CD4-positive, alpha-beta T cell treated with Interleukin-4 for 1 hour (primary cell): ENCODE data around the gene OSM.
A peak's percentile ranks its signal among the peaks of the same experiment; 100 is the strongest.

Experiments used
- DNase-seq, 2 donors: peaks; one replicate each; pipeline ENCODE4 v3.0.0-alpha.2; 2020 to 2022

Gene OSM

DNA sequence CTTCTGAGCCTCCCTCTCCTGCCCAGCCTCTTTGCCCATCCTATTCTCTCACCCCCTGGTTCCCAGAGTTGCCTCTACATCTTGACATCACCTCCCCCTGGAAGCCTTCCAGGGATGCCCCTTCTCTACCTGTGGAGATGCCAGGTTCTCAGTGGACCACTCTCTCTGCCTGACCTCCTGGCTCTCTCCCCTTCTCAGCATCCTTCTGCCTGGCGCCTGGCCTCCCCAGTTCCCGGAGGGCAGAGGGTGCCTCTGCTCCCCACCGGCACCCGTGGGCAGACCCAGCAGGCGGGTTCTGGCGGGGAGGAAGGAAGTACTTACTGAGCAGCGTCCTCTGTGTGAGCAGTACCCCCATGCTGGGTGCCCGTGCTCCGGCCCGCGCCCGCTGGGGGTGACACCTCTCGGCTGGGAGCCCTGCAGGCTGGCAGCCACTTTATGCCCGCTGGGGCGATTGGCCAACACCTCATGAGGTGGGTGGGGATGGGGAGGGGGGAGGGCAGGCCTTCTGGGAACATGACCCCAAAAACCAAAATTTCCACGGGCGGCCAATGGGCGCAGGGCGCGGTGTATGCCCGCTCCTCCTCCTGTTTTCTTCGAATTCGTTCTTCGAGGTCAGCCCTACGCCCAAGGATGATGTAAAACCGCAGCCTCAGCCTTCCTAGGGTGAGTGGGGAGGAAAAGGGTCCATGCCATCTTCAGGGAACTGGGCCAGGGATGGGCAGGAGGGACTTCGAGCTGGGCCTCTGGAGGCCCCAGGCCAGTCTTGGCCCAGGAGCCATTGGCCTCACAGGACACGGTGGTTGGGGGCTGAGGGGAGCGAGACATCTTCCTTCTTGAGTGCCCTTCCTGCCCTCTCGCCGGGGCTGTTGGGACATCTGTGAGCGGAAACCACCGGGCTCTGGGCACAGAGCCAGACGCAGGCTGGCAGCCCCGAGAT, at the start of gene OSM:
Gene OSM (minus strand): TSS at position 407 of the 937 bp plus-strand sequence. CDS start 52 bp downstream, at position 355.
- DNase-seq = peak; percentile 82 to 83

DNA sequence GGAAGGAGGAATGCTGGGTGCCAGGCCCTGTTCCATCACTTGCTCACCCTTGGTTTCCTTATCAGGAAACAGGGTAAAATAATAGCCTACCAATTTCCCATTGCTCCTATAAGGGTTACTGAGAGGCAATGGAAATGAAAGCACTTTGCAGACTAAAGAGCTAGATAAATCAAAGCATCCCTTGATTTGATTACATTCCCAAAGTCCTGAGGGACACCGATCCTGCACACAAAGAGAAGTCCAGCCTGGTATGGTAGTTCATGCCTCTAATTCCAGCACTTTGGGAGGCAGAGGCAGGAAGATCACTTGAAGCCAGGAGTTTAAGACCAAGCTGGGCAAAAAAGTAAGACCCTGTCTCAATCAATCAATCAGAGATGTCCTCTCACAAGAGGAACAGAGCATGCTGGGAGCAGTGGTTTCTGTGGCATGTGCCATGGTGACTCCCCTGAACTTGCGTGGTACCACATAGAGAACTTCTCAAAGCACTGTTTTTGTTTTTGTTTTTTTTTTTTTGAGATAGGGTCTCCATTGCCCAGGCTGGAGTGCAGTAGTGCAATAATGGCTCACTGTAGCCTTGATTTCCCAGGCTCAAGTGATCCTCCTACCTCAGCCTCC, 49.4 kb upstream of the OSM start:
- DNase-seq = no peak

DNA sequence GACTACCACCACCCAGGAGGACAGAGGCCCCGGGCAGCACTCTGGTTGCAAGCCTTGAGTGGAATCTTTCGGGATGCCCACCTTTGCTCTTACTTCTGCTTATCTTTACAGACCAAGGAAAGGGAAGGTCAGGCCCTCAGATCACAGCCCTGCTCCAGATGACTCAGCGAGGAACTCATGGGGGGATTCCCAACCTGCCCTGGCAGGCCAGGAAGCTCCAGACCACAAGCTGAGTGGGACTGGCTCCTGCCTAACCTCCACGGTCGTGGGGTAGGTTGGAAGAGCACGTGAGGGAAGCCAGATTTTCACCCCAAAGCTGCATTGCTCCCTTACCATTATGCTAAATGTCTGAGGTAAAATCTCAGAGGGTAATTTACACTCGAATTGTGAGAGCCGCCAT, 48.3 kb upstream of the OSM start:
- DNase-seq = peak; percentile 56 to 58

DNA sequence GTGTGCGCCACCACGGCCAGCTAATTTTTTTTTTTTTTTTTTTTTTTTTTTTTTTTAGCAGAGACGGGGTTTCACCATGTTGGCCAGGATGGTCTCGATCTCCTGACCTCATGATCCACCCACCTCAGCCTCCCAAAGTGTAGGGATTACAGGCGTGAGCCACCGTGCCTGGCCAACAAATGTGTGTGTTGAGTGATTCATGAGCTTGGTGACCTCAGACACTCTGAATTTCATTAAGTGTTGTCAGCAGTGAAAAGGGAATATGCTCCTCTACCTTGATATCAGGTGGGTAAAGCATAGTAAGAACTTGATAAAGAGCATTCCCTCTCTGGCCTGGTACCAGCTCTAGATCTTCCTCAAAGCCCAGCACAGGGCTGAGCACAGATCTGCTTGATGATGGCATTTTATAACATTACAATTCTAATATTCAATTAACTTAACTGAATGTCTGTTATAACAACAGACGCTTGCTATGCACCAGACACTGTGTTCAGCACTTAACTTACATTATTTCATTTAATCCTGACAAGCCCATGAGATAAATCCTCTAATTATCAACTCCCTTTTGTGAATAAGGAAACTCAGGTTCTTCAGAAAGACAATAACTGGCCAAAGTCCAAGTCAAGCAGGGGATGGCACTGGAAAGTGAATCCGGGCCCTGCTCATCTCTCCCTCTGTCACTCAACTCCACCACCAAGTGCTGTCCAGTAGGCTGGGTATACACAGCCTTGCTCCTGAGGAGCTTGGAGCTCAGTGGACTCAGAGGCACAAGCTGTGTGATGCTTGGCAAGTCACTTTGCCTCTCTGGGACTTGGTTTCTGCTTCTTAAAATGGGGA, 47.1 kb upstream of the OSM start:
- DNase-seq = no peak

DNA sequence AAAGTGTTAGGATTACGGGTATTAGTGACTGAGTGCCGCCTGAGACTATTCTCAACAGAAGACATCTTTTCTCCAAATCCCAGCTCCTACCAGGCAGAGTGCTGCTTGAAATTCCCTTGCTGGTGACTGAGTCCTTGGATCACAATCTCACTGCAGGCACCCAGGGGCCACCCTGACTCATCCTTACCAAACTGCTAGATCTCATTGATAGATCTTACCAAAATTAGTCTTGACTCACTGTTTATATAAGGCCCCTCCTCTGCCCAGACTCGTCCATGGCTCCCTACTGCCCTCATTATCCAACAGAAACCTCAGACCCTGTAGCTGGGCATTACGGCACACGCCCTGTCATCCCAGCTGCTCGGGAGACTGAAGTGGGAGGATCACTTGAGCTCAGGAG, 45.4 kb upstream of the OSM start:
- no peak for DNase-seq

DNA sequence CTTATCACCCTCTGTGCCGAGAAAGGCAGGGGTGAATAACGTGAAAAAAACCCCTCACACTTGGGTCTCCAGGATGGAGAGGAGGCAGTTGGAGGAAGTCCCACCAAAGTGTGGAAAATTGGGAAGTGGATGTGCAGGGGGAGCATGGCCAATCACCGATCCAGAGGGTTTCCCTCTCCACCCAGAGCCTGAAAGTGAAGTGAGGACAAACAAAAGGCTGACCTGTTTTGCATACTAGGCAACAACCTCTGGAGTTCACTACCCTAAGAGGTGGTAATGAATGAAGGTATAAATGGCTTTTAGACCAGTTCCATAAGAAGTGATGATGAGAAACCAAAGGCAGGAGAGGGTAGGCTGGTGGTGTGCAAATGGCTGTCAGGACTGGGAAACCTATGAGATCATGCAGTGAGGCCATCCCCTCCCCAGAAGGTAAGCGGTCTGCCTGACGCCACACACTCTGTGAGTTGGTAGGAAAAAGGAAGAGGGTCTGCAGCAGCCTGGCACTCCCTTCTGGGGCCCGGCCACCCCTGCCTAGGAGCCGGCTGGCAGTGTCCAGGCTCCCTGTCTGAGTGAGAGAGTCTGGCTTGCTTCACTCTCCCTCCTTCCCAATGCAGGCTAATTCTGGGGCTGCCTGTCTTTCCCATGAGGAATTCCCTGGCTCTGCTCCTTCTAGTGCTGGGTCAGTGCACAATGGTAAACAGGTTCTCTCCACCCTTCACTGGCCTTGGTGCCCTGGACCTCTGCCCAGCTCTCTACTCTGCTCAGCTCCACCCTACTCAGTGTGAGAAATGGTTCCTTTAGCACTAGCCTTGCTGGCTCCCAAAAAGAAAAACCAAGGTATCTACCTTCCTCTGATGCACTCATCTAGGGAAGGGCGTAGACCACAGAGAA, 44.5 kb upstream of the OSM start:
- no peak for DNase-seq

DNA sequence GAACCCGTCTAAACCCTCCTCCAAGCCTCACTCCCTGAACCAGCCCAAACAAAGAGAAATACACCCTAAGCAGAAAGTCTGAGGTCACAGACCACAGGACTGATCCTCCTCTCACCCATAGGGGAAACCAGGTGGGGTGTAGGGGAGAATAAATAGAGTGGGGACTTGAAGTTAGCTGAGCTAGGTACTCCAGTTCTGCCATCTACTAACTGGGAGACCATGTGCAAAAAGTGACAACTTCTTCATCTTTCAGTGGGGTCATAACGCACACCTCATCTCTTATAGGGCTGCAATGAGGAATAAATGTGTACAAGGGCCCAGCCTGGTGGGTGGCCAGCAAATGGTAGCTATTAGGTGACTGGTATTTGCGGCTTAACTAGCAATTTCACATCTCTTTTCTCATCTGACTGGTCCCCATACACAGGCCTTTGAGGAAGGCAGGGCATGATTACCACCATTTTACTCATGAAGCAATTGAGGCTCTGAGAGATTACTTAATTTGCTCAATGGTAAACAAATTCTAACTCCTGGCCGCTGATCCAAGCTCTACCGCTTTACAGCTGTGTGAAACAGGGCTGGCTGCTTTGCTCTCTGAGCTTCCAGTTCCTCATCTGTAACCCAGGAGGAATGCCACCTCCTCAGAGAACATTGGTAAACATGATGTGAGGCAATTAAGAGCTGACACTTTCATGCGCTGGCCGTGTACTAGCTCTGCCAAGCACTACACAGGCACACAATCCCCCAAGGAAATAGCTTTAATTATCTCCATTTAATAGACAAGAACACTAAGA, 43.5 kb upstream of the OSM start:
- peak; percentile 44 to 59 for DNase-seq

DNA sequence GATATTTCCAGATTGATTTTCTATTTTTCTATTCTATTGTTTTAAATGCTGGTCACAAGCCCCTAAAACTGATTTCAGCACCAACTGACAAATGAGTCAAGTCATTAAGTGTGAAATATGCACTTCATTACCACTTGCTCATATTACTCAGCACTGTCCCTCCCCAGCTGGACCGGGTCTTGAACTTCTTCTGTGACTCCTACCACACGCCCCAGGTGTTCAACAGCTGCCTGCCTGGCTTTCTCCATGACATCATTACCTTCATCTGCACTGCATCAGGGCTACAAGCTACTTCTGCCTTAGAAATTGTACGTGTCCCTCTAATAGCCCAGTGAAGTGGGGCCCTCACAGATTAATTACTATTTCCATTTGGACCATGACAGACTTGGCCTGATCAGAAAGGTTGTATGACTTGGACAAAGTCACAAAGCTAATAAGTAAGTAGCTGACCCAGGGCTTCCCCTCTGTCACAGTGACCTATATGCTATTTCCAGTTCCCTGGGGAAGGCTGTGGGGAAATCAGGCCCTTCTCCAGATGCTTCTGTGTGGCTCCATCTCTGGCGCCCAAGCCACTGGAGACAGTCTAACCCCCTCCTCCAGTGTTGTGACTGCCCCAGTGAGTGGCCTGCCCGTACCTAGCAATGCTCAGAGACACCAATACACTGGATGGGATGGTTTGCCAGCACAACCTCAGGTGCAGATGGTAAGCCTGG, 42.0 kb upstream of the OSM start:
- DNase-seq = peak in 1 of 2 donors; percentile 34

DNA sequence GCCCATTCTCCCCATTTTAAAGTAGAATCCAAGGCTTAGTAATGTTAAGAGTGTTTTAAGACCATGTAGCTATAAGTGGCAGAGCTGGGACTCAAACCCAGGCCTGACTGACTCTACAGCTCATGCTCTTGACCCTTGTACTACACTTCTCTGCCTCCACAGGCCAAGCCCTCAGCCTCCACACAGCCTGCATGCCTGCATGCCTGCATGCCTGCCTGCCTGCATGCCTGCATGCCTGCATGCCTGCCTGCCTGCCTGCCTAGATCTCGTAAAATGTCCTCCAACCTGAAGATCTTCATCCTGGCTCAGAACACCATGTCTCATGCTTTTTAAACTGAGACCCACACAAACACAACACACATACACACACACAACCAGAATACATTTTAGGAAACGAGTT, 41.4 kb upstream of the OSM start:
- DNase-seq = no peak

DNA sequence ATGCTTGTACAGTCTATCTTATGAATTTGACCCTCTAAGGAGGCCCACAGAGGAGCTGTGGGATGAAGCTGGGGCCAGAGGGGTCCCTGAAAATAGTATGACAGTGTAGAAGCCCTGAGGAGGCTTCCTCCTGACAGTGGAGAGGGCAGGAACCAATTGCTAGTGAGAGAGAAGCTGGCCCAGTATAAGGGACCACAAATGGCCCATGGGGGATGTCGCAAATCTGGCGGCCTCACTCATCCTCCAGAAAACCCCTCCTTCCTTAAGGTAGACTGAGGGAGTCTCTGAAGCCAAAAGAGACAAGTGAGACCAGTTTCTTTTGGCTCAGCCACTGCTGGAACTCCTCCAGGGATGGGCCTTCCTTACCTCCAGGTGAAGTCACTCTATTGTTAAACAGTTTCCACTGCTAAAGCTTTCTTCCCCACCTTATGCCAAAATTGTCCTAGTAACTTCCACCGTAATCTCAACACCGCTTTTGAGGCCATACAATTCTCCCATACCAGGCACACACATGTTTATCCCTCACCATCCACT, 40.5 kb upstream of the OSM start:
- DNase-seq = no peak

DNA sequence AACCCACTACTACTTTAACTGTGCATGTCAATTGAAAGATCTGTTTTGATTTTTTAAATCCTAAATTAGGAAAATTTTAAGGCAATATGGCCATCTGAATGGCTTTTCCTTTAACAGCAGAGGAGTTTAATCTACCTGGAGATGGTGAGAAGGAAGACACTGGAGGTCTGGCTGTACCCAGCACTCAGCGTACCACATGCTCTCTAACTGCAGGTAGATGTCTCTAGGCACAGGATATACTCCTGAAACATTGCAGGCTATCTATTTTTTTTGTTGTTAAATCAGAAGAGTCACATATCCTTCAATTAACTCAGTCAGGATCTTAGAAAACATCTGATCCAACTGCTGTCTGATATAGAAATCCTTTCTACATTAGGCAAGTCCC, 40.0 kb upstream of the OSM start:
- no peak for DNase-seq

DNA sequence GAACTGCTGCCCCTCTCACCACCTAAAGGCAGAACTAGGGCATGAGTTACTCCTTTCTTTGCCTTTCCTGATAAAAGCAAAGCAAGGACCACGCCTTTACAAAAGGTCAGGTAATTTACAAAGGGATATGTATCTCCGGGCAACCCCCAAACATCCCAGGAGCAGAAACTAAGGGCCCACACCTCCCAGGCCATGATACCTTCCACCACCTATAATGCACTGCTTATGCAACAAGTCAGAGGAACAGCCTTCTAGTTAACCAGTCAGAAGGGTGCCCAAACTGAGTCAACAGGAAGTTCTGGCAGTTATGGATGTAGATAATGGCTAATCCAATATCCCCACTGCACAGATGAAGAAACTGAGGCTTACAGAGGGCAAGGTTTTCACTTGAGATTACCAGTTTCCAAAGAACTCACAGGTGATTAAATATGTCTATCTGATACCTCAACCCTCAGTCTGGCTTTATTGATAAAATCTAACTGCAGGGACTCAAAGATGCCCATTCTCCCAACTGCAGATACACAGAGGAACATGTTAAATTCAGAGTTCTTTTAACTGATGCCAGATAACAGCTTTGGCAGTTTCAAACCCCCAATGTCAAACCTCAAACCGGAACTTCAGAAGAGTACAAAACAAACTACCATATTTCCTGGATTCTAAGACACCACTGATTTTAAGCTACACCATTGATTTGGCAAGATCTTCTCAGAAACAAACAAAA, 39.4 kb upstream of the OSM start:
- DNase-seq = peak in 1 of 2 donors; percentile 80

DNA sequence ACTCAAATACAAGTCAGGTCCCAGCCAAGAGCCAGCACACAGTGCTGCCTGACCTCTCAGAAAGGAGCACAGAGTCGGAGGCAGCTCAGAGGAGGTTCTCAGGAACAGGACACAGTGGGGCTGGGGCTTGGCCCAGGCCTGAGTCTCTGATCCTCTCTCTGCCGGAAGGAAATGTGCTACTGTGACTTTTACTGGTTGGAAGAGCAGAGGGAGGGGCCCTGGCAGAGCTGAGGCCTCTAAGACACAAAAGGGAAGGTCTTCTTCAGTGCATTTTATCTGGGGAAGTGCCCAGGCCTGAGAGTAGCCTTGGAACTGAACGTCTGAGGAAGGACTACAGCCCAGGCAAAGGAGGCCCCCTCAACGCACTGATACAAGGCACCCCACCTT, 38.9 kb upstream of the OSM start:
- peak; percentile 74 to 79 for DNase-seq

DNA sequence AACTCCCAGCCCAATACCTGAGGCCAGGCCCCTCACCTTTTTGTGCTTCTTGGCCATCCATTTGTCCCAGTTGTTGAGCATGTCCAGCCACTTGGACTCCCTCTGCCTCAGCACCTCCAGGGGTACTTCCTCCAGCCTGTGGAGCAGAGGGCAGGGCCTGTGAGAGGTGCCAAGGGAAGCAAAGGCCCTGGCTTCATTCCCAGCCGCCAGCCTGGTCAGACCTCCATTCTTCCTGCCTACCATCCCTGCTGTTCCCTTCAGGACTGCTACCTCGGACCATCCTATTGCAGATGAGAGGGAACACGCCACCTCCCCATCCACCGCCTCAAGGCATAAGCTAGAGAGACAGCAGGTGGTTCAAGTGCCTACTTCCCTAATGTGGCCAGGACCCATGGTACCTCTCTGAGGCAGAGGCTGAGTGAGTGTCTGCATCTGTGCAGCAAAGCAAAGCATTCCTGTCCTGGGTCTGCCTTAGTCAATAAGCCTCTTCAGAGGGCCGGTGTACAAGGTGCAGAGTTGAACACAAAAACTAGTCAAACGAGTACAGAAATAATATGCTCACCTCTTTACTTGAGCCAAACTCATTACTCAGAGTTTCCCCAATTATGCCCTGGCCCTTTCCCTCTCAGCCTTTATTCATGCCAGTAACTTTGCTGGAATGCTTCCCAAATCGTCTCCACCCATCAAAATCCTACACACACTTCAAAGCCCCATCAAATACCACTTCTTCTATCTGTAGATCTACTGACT, 38.0 kb upstream of the OSM start:
- peak in 1 of 2 donors; percentile 40 for DNase-seq

DNA sequence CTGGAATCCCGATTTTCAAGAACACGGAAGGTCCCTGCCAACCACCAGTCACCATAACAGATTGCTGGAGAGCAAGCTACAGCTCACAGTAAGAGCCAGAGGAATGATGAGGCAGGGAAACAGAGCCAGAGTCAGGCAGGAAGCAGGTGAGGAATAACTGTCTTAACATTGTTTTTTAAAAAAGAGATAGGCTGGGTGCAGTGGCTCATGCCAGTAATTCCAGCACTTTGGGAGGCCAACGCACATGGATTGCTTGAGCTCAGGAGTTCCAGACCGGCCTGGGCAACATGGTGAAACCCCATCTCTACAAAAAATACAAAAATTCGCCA, 36.1 kb upstream of the OSM start:
- no peak for DNase-seq

DNA sequence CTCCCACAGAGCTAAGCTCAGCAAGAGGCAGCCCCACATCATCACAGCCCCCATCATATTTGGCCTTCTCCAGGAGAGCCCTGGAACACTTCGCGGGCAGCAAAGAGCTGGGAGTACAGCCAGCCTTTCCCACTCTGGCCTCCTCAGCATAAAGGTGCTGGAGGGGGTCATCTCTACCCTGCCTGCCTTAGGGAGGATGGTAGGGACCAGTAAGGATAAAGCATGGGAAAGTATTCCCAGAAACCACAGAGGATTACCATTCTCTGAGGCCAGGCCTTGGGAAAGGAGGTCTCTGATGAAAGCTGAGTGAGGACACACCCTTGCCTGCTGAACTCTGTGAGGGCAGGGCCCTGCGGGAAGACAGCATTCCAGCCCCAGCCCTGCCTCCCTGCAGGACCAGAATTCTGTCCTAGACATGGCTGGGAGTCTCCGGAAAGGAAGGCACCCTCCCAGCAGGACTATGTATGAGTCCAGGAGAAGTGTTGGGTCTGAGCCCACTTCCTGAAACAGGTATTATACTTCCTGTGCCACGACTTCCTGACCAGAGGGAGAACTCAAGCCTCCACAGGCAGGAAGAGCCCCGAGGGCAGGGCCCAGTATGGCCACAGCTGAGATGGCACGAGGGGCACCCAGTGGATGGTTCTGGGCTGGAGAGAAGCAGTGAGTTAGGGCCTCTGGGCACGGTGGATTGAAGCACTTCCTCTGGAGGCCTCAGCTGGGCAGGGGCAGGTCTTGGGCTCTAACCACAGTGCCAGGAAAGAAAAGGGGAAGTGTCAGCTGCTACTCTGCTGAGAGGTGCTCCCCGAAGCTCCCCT, 35.6 kb upstream of the OSM start:
- peak in 1 of 2 donors; percentile 68 for DNase-seq

DNA sequence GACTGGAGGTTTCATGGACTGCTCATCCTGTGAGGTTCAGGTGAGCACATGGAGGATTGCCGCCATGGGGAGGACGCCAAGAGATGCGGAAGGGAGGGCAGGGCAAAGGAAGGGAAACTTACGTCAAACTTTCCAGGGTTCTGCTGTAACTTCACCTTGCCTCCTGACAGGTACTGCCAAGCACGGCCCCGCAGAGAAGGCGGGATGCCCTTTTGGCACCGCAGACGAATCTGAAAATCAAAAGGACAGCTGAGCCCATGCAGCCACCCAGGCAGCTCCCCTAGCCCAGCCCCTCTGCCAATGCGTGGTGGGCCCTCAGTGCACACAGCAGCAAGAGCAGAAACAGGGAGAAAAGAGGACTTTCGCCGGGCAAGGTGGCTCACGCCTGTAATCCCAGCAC, 32.7 kb upstream of the OSM start:
- DNase-seq = no peak

DNA sequence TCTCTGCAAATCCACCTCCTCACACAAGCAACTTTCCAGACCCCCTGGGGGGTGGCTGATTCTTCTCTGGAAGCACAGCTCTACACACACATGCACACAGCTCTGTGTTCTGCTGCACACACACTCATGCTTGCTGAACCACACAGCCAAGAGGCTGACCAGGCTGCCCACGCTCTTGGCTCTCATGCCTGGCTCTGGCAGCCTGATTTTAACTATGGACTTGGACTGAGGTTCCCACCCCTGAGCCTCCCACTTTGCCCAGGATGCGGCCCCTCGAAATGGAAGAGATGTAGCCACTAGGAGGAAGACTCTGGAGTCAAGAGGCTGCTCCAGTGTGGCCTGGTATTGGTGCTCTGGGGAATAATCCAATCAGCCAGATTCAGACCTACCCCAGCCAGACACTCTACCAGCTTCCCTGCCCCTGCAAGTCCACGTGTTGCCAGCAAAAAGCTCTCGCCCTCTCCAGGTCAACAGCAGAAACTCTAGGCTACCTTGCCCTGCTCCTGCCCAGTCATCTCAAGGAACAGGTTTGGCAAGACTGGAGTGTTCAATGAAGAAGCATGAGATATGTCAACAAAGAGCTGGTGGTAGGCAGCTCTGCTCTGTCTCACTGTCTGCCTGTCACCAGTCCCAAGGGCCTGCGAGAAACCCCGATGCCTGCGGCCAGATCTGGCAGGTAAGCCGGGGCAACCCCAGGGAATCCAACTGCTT, 31.5 kb upstream of the OSM start:
- DNase-seq = no peak
